T follicular helper cell (primary cell): Measurements from ENCODE around the gene TLCD5.

Source experiments
- DNase-seq: peaks from one replicate; pipeline ENCODE4 v3.0.0-alpha.2; 2020; ENCODE audit warnings: low read depth

Gene TLCD5

GRCh38 chr11:120337355-120338106, 12.4 kb downstream of the TLCD5 start:
- DNase-seq = no peak

DNA sequence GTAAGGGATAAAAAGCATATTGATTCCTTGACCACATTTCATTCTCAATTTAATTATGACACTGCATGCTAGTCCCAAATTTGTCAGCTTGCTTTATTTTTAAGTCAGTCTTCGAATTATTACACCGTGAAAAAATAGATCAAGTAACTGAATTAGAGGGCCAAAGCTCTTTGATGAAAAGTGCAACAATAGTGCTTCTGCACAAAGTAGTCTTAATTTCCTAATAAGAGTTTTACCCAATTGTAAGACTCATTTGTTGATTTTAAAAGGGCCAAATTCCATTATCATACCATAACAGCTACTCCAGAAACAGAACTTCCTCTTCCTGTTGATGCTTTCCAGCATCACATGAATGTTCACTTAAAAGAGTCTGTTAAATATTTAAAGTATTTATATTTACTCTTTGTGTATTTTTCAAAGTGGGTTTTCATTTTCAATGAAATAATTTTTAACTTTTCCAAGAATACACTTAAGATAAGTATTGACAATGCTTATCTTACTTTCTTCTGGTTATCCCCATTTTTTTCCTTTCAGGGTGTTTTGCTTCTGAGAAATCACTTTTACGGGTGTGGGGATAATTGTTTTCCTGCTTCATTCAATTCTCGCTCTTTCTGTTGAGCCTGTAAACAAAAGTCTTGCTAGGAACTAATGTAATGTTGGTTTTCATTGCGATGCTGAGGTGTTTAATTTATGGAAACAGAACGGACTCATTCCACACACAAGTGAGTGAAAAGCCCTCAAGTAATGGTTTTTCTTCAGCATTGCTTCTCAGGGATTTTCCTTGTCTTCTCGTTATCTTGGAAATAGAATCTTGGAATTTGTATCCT, 13.2 kb downstream of the TLCD5 start:
- no peak for DNase-seq

DNA sequence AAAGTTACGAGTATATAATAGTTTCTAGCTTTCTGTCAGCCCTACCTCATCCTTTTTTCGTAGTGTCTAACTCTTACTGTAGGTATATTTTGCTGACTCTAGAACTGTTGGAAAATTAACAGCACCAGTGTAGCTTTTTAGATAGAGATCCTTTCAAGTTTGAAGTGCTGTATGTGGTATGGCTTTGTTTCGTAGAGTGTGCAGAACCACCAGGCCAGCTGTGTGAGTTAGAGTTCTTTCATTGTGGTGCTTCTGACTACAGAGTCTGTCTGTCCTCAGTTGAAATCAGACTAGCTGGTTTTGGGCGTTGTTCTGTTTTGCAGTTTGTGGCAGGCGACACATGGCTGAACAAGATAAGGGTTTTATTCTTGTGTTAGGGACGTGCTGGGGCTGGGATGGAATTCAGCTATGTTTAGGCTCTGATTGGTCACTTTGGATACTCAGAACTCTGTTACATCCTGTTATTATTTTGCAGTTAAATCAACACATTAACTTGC, 14.3 kb downstream of the TLCD5 start:
- DNase-seq = no peak

DNA sequence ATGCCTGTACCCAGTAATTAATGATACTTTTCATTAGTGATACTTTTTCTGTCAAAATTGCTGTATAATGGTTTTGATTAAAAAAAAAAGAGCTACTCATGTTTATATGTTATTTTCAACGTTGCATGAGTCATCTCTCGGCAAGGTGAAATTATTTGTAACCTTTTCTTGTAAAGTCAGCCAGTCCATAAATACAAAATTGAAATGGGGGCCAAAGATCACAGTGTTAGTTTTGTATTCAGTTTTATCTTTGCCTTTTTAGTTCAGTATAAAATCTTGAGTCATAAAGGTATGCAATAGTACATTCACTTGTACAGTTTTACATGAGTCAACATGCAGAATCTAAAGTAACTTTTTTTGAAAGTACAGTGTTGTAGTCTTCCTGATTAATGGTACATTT, 15.4 kb downstream of the TLCD5 start:
- DNase-seq = no peak

DNA sequence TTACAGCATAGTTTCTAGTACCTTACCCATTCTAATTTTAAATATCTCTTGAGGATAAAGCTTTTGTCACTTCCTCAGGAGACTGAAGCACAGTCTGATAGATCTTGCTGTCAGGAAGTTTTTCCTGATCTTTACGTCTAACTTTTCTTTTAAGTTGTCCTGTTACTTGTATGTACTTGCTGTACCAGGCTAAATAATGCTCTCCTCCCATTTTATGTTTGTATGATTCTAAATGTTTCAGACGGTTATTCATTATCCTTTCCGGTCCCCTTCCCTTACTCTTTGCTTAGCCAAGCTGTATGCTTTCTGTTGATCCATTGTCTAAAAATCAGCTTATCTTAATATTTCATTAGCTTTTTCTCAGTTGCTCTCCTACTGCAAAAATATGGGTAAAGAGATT, 17.1 kb downstream of the TLCD5 start:
- DNase-seq = no peak

GRCh38 chr11:120342678-120343077, 17.6 kb downstream of the TLCD5 start:
- no peak for DNase-seq

GRCh38 chr11:120343429-120343828, 18.3 kb downstream of the TLCD5 start:
- no peak for DNase-seq

- DNase-seq = peak; percentile 32
Measured at GRCh38 chr11:120344302-120345004, 19.4 kb downstream of the TLCD5 start.

DNA sequence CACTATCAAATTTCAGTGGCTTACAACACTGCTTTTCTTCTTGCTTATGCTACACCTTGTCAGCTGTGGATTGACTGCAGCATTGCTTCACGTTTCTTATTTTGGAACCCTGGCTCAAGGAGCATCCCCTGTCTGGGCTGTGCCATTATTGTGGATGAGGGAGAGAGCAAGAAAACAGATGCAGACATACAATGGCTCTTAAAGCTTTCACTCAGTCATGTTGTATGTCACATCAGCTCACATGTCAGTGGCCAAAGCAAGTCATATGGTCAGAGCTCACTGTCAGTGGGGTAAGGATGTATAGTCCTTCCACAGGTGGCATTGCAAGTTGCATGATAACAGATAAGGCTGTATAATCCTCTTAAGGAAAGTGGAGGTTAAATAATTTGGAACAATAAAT, 21.1 kb downstream of the TLCD5 start:
- DNase-seq = no peak

DNA sequence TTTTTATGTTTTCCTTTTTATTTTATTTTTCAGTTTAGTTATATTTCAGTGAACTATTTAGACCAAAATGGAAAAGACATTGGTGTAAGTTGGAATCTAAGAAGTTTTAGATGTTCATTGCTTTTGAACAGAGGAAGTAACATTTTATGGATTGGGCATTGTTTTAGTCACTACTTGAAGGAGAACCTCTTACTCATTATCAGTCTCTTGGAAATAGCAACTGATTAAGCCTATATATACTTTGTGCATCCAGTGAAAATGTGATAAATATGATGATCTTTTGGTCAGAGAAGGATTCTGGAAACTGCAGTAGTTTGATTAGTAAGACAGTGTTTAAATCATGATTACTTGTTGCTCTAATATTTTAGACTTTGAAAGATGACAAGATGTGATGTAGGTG, 25.5 kb downstream of the TLCD5 start:
- DNase-seq = no peak

- no peak for DNase-seq
Measured at GRCh38 chr11:120352405-120352804, 27.3 kb downstream of the TLCD5 start.

- DNase-seq = no peak
Measured at GRCh38 chr11:120354068-120354467, 29.0 kb downstream of the TLCD5 start.

GRCh38 chr11:120354779-120355178, 29.7 kb downstream of the TLCD5 start:
- DNase-seq = no peak

- no peak for DNase-seq
Measured at GRCh38 chr11:120357620-120358019, 32.5 kb downstream of the TLCD5 start.

- DNase-seq = no peak
Measured at GRCh38 chr11:120358729-120359128, 33.6 kb downstream of the TLCD5 start.

DNA sequence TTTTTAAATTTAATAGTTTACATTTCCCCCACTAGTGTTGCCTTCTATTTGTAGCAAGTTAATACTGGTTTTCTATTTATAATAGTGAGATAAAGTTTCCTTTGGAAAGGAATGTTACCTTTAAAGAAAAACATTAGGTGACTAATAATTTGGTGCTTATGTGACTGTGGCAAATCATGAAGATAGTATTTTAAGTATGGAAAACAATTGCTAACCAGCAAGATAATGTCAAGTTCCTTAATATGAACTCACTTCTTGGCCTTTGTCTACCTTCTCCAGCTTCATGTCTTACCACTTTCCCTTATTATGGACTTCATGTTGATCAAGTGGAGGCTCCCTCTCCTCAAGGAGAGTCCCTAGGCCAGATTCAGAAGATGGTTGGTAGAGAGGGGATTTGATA, 38.3 kb downstream of the TLCD5 start:
- no peak for DNase-seq

- no peak for DNase-seq
Measured at GRCh38 chr11:120365512-120365911, 40.4 kb downstream of the TLCD5 start.

GRCh38 chr11:120372296-120372695, 47.2 kb downstream of the TLCD5 start:
- no peak for DNase-seq

DNA sequence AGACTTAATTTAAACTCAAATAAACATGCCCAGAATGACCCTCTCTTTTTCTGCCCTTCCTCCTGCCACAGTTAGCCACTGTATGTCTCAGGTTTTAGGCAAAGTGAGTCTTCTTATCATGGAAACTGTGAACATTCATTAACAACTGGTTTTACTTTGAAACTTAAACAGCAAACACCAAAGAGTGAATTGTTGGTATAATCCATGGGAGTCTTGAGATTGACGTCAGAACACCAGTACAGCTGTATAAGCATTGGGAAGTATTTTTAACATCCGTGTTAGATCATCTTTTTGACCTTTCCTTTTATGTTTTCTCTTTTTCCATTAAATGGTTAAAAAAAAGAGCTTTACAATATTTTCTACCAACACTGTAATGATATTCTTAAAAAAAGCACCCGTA, 50.0 kb downstream of the TLCD5 start:
- no peak for DNase-seq

DNA sequence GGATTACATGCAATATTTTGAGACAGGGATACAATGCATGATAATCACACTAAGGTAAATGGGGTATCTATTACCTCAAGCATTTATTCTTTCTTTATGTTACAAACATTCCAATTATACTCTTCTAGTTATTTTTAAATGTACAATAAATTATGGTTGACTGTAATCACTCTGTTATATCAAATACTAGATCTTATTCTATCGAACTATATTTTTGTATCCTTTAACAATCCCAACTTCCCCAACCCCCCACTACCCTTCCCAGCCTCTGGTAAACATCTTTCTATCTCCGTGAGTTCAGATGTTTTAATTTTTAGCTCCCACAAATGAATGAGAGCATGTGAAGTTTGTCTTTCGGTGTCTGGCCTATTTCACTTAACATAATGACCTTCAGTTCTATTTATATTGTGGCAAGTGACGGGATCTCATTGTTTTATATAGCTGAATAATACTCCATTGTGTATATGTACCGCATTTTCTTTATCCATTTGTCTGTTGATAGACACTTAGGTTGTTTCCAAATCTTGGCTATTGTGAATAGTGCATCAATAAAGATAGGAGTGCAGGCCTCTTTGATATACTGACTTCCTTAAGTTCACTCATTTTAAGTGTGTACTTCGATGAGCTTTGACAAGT, 51.6 kb downstream of the TLCD5 start:
- no peak for DNase-seq

DNA sequence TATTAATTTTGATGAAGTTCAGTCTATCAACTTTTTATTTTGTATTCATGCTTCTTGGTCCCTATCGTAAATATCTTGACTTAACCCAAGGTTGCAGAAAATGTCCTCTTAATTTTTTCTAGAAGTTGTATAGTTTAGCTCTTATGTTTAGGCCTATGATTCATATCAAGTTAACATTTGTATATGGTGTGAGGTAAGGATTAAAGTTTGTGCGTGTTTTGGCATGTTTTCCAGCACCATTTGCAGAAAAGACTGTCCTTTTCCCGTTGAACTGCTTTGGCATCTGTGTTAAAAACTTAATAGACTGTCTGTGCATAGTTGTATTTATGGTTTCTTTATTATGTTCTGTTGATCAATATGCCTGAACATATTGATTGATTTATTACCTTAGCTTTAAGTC, 53.4 kb downstream of the TLCD5 start:
- no peak for DNase-seq

DNA sequence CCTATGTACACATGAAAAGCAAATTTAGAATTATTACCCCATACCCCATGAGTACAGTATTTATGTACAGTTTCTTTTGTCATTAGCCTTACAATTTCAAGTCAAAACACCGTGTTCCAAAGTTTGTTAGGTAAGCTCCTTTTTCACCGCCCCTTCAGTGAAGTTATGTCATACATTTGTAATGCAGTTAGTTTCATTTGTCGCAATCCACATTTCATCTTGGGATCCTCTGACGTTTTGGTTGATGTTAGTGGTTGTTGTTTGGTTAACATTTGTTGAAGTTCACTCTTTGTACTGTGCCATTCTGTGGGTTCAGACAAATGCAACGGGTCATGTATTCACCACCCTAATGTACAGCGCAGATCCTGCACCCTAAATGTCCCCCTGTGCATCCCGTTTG, 56.3 kb downstream of the TLCD5 start:
- no peak for DNase-seq
